ENCODE data around the gene KIRREL2.

DNA sequence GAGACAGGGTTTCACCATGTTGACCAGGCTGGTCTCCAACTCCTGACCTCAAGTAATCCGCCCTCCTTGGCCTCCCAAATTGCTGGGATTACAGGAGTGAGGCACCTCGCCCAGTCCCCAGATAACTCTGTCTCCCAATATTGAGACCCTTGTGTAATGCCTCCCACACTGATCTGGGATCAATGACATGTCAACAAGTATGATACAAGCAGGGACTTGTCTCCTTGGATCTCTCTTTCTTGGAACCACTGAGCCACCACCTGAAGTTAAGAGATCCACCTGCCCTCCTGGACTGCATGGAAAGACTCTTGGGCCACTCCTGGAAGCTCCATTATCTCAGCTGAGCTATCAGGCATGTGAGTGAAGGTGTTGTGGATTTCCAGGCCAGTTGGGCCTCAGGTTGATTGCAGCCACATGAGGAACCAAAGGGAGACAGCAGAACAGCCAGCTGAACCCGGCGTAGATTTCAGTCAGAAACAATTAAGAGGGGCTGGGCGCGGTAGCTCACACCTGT, 28.6 kb downstream of the KIRREL2 start:
- TF ChIP-seq, protein P1, sequence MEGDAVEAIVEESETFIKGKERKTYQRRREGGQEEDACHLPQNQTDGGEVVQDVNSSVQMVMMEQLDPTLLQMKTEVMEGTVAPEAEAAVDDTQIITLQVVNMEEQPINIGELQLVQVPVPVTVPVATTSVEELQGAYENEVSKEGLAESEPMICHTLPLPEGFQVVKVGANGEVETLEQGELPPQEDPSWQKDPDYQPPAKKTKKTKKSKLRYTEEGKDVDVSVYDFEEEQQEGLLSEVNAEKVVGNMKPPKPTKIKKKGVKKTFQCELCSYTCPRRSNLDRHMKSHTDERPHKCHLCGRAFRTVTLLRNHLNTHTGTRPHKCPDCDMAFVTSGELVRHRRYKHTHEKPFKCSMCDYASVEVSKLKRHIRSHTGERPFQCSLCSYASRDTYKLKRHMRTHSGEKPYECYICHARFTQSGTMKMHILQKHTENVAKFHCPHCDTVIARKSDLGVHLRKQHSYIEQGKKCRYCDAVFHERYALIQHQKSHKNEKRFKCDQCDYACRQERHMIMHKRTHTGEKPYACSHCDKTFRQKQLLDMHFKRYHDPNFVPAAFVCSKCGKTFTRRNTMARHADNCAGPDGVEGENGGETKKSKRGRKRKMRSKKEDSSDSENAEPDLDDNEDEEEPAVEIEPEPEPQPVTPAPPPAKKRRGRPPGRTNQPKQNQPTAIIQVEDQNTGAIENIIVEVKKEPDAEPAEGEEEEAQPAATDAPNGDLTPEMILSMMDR (IDR thresholded peaks at IDR 0.05): no peak
- TF ChIP-seq TCF7L2 (IDR thresholded peaks at IDR 0.05; ENCODE audit: low read depth, low read length) (no peak), POLR2AphosphoS5 (IDR thresholded peaks at IDR 0.05; ENCODE audit: low read depth, low read length) (no peak)
